HG02623 (cell line): ENCODE data around the gene CHRDL2.
"Not testable (repeated sequence)": the region's sequence is repeated elsewhere in the genome, so short reads cannot be mapped to it uniquely, and the experiment has no call there.

Experiments
- ATAC-seq: cut with Tn5 transposase; IDR thresholded peaks from one replicate; pipeline ENCODE4 v1.9.1; 2021; ENCODE audit warnings: moderate library complexity; ENCODE audit not compliant: unreplicated experiment

CHRDL2 gene

DNA sequence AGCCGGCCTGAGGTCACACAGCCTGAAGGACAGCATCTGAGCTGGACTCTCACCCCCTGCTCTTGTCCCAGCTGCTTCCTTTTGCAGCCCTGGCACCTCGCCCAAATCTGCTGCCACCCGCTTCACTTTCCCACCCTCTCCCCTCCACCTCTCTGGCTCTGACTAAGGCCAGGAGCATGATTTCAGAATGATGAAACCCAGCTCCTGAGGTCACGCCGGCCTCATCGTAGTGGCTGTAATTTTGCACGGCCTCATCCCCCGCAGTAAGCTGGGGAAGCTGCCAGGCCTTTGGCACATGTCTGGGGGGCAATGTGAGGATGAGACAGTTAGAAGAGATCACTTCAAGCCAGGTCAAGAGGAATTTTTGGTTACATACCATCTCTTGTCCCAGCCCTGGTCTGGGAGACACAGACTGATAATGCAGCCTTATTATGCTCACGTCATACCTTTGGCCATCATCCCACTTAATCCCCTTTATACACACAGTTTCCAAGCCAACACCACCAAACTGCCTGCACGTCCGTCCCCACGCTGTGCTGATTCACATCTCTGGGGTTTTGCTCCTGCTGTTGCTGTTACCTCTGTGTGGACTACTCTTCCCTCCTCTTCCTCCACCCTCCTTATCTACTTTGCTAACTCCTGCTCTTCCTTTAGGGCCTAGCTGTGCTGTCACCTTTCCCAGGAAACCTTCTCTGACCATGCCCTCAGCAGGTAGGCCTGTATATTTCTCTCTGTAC is 58.1 kb downstream of the CHRDL2 start:
- ATAC-seq, result no peak

DNA sequence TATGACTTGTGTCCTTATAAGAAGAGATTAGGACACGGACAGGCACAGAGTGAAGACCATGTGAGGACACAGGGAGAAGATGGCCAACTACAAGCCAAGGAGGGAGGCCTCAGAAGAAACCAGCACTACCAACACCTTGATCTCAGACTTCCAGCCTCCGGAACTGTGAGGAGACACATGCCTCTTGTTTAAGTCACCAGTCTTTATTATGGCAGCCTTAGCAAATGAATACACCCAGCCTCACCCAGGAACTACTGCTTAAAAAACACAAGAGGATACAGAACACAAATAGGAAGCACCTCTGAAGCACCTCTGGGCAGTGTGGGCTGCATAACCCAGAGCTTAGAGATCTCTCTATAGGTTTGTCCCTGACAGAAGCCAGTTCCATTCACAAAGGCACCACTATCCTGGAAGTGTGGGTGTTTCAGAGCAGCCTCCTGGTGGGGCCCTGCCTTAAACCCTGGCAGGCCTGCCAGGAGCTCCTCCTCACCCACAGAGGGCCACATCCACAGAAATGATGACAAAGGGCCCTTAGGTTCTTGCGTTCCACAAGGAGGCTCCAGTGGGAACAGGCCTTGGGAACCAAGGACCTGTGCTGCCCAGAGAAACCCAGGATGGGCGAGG is 58.8 kb downstream of the CHRDL2 start:
- ATAC-seq, result no peak

GRCh38 chr11:74671520-74672196 is 59.6 kb downstream of the CHRDL2 start:
- ATAC-seq, result no peak

DNA sequence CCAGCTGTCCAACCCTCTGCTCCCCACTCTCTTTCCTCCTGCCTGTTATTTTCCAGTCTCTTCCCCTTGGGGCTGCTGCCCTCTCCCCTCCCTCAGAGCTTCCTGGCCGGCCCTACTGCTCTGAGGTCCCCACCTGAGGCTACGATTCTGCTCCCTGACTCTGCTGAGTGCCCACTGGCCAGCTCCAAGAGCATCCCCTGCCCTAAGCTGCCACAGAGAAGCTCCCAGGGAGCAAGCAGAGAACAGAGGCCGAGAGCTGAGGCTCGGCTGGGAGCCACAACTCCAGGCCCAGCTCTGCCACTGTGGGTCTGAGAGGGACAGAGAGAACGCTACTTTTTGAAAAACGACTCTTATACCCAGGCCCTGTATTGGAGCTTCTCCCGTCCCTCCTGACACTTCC is 61.1 kb downstream of the CHRDL2 start:
- ATAC-seq, result no peak

- ATAC-seq, result no peak
Measured at GRCh38 chr11:74669211-74670160, 61.7 kb downstream of the CHRDL2 start.

GRCh38 chr11:74663315-74663714 is 67.9 kb downstream of the CHRDL2 start:
- no peak for ATAC-seq

GRCh38 chr11:74662487-74663103 is 68.6 kb downstream of the CHRDL2 start:
- no peak for ATAC-seq

DNA sequence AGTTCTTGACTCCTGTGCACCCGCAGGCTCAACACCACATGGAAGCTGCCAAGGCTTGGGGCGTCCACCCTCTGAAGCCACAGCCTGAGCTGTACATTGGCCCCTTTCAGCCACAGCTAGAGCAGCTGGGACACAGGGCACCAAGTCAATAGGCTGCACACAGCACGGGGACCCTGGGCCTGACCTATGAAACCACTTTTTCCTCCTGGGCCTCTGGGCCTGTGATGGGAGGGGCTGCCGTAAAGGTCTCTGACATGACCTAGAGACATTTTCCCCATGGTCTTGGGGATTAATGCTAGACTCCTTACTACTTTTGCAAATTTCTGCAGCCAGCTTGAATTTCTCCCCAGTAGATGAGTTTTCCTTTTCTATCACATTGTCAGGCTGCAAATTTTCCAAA is 72.1 kb downstream of the CHRDL2 start:
- ATAC-seq, result not testable (repeated sequence)

DNA sequence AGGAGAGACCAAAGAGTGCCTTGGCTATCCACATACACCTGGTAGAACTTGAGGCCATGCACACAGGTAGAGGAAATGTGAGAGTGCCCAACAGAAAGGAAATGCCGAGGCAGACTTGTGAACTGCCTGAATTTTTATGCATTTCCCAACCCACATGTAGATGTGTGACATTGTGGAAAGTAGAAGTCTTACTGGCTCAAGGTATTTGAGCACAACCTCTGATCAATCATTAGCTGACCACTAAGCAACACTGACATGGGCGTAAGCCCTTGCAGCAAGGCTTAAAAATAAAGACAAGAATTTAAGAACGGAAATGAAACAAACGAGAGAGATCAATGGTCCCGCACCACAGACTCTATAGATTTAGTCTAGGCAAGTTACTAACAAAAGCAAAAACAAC is 76.2 kb downstream of the CHRDL2 start:
- no peak for ATAC-seq

DNA sequence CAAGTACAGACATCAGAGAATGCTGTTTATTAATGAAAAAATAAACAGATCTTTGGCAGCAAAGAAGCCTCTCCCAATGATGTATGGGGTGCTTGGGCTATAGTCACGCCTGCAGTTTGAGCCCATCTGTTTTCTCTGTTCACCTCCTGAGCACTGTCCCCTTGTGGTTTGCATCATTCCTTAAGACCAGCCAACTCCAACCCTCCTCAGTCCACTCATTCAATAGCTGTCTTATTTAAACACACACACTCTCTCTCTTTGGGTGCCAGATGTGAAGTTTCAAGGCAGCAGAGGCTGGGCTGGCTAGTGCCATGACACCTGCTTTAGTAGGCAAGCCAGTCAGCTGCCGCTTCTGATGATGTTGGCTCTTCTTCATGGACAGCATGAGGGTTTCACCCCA is 80.7 kb downstream of the CHRDL2 start:
- ATAC-seq, result no peak

GRCh38 chr11:74648894-74649293 is 82.3 kb downstream of the CHRDL2 start:
- ATAC-seq, result no peak

- no peak for ATAC-seq
Measured at GRCh38 chr11:74647831-74648230, 83.4 kb downstream of the CHRDL2 start.

- no peak for ATAC-seq
Measured at GRCh38 chr11:74647404-74647803, 83.8 kb downstream of the CHRDL2 start.

DNA sequence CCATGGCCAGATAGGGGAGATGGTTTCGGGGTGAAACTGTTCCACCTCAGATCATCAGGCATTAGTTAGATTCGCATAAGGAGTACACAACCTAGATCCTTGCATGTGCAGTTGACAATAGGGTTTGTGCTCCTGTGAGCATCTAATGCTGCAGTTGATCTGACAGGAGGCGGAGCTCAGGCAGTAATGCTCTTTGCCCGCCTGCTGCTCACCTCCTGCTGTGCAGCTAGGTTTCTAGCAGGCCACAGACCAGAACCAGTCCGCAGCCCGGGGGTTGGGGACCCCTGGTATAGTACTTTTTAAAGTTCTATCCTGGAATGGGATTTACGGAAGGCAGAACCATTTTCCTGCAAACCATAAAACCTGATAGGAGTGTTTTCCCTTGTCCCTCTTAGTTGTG is 84.3 kb downstream of the CHRDL2 start:
- no peak for ATAC-seq
